SK-N-SH treated with all-trans-retinoic acid at 6 μM for 48 hours (cell line): ENCODE results near the gene MTRF1.
"Not testable (repeated sequence)": the region's sequence is repeated elsewhere in the genome, so short reads cannot be mapped to it uniquely, and the experiment has no call there.

Source experiments
- ATAC-seq: fragments of 200-7000 bp; cut with Tn5 transposase; 3 replicates; pipeline ENCODE4 v1.9.1; 2020; ENCODE audit warnings: mild to moderate bottlenecking, moderate library complexity
- ARNTL ChIP-seq: fragments of 450-650 bp; formaldehyde crosslinking; IDR thresholded peaks from 2 replicates; pipeline ENCODE4 v1.5.0; 2020; ENCODE audit warnings: low read depth, mild to moderate bottlenecking, moderate library complexity, borderline replicate concordance
- BACH2 ChIP-seq: fragments of 250-450 bp; sonication (Bioruptor Pico); IDR thresholded peaks from 2 replicates; pipeline ENCODE4 v1.9.0; 2021; ENCODE audit warnings: mild to moderate bottlenecking, borderline replicate concordance
- CSDC2 ChIP-seq: fragments of 250-450 bp; sonication (Bioruptor Pico); IDR thresholded peaks from 2 replicates; pipeline ENCODE4 v1.5.0; 2020; ENCODE audit warnings: mild to moderate bottlenecking, moderate library complexity
- CSRNP3 ChIP-seq: fragments of 250-450 bp; sonication (Bioruptor Pico); IDR thresholded peaks from 2 replicates; pipeline ENCODE4 v1.5.1; 2021; ENCODE audit warnings: mild to moderate bottlenecking, moderate library complexity
- ESRRG ChIP-seq: fragments of 250-450 bp; sonication (Bioruptor Pico); IDR thresholded peaks from 2 replicates; pipeline ENCODE4 v1.6.1; 2021; ENCODE audit warnings: mild to moderate bottlenecking
- GLIS3 ChIP-seq: fragments of 250-450 bp; sonication (Bioruptor Pico); IDR thresholded peaks from 2 replicates; pipeline ENCODE4 v1.5.0; 2020; ENCODE audit warnings: mild to moderate bottlenecking, moderate library complexity
- ISL1 ChIP-seq: fragments of 250-450 bp; sonication (Bioruptor Pico); IDR thresholded peaks from 2 replicates; pipeline ENCODE4 v2.1.2; 2022; ENCODE audit warnings: mild to moderate bottlenecking, moderate library complexity
- OSR1 ChIP-seq: fragments of 250-450 bp; sonication (Bioruptor Pico); IDR thresholded peaks from 2 replicates; pipeline ENCODE4 v1.8.0; 2022; ENCODE audit warnings: moderate library complexity, mild to moderate bottlenecking, inconsistent platforms
- RARB ChIP-seq: fragments of 250-450 bp; sonication (Bioruptor Pico); IDR thresholded peaks from 2 replicates; pipeline ENCODE4 v1.8.0; 2021; ENCODE audit warnings: mild to moderate bottlenecking, moderate library complexity
- SNAI2 ChIP-seq: fragments of 250-450 bp; sonication (Bioruptor Pico); IDR thresholded peaks from 2 replicates; pipeline ENCODE4 v1.5.0; 2020; ENCODE audit warnings: mild to moderate bottlenecking, moderate library complexity
- TCF4 ChIP-seq: fragments of 250-450 bp; sonication (Bioruptor Pico); IDR thresholded peaks from 2 replicates; pipeline ENCODE4 v1.8.0; 2021; ENCODE audit warnings: mild to moderate bottlenecking, moderate library complexity, borderline replicate concordance
- TOX ChIP-seq: fragments of 250-450 bp; sonication (Bioruptor Pico); IDR thresholded peaks from 2 replicates; pipeline ENCODE4 v1.8.0; 2021; ENCODE audit warnings: mild to moderate bottlenecking, moderate library complexity, borderline replicate concordance
- TSHZ2 ChIP-seq: fragments of 250-450 bp; sonication (Bioruptor Pico); IDR thresholded peaks from 2 replicates; pipeline ENCODE4 v1.5.0; 2020; ENCODE audit warnings: mild to moderate bottlenecking, moderate library complexity
- ZC3H10 ChIP-seq: fragments of 250-450 bp; sonication (Bioruptor Pico); IDR thresholded peaks from 2 replicates; pipeline ENCODE4 v1.5.1; 2021; ENCODE audit warnings: mild to moderate bottlenecking, moderate library complexity
- ZFP3 ChIP-seq: fragments of 250-450 bp; sonication (Bioruptor Pico); IDR thresholded peaks from 2 replicates; pipeline ENCODE4 v1.5.0; 2020; ENCODE audit warnings: mild to moderate bottlenecking, moderate library complexity
- ZFP30 ChIP-seq: fragments of 450-650 bp; formaldehyde crosslinking; IDR thresholded peaks from 2 replicates; pipeline ENCODE4 v1.5.0; 2022; ENCODE audit warnings: mild to moderate bottlenecking, moderate library complexity
- ZNF70 ChIP-seq: fragments of 450-650 bp; formaldehyde crosslinking; IDR thresholded peaks from 2 replicates; pipeline ENCODE4 v1.5.0; 2020; ENCODE audit warnings: mild to moderate bottlenecking, moderate library complexity
- ZNF8 ChIP-seq: fragments of 450-650 bp; formaldehyde crosslinking; IDR thresholded peaks from 2 replicates; pipeline ENCODE4 v1.5.0; 2020; ENCODE audit warnings: mild to moderate bottlenecking, moderate library complexity

Gene MTRF1

GRCh38 chr13:41289463-41289881 is 26.1 kb upstream of the MTRF1 start:
- no peak for ATAC-seq

GRCh38 chr13:41286370-41286769 is 23.0 kb upstream of the MTRF1 start:
- no peak for TF ChIP-seq BACH2 (CRISPR knock-in tag)
- no peak for TF ChIP-seq RARB (CRISPR knock-in tag)
- ATAC-seq, result no peak

More at GRCh38 chr13:41289463-41289881, 26.1 kb upstream of the MTRF1 start:
- no peak for TF ChIP-seq RARB (CRISPR knock-in tag)
- TF ChIP-seq OSR1 (CRISPR knock-in tag), result no peak
- TF ChIP-seq CSRNP3 (CRISPR knock-in tag), result no peak
- no peak for TF ChIP-seq ZNF8 (CRISPR knock-in tag)
- no peak for TF ChIP-seq TCF4
- no peak for TF ChIP-seq TSHZ2

GRCh38 chr13:41284512-41285288 is 21.3 kb upstream of the MTRF1 start:
- peak; percentile 88 for ATAC-seq
- TF ChIP-seq ZC3H10 (CRISPR knock-in tag) (no peak), ISL1 (CRISPR knock-in tag) (peak; percentile 91), ZFP3 (CRISPR knock-in tag) (peak; percentile 11; the same call in 1 of the 2 replicates), TOX (no peak), ZFP30 (CRISPR knock-in tag) (no peak)

- ATAC-seq, result no peak
- TF ChIP-seq ESRRG (CRISPR knock-in tag) (no peak), ZFP3 (CRISPR knock-in tag) (no peak), TOX (no peak), TCF4 (no peak), ZNF70 (CRISPR knock-in tag) (no peak), OSR1 (CRISPR knock-in tag) (no peak), ISL1 (CRISPR knock-in tag) (no peak), ARNTL (CRISPR knock-in tag) (no peak)
These were observed 18.8 kb upstream of the MTRF1 start for GRCh38 chr13:41282129-41282571.

GRCh38 chr13:41279156-41279555 is 15.8 kb upstream of the MTRF1 start:
- not testable (repeated sequence) for ATAC-seq

GRCh38 chr13:41276824-41277223 is 13.4 kb upstream of the MTRF1 start:
- ATAC-seq, result no peak
- no peak for TF ChIP-seq ZNF8 (CRISPR knock-in tag)
- no peak for TF ChIP-seq TOX
- no peak for TF ChIP-seq GLIS3 (CRISPR knock-in tag)
- no peak for TF ChIP-seq ZFP30 (CRISPR knock-in tag)
- no peak for TF ChIP-seq ESRRG (CRISPR knock-in tag)
- TF ChIP-seq CSRNP3 (CRISPR knock-in tag), result no peak
- no peak for TF ChIP-seq ZNF70 (CRISPR knock-in tag)
- no peak for TF ChIP-seq RARB (CRISPR knock-in tag)
- no peak for TF ChIP-seq ISL1 (CRISPR knock-in tag)
- TF ChIP-seq TSHZ2, result no peak
- TF ChIP-seq BACH2 (CRISPR knock-in tag), result no peak
- TF ChIP-seq SNAI2 (CRISPR knock-in tag), result no peak
- TF ChIP-seq CSDC2 (CRISPR knock-in tag), result no peak
